HEK293T (cell line): ENCODE data around the gene TRIM34.

Experiments used
- ARNT ChIP-seq: fragments of 450-650 bp; IDR thresholded peaks from 2 replicates; pipeline ENCODE4 v1.6.1; 2017; ENCODE audit warnings: mild to moderate bottlenecking
- BHLHE40 ChIP-seq: fragments of 450-650 bp; IDR thresholded peaks from 2 replicates; pipeline ENCODE4 v1.6.1; 2016; ENCODE audit warnings: mild to moderate bottlenecking, moderate library complexity, borderline replicate concordance
- FOXA1 ChIP-seq: fragments of 450-650 bp; IDR thresholded peaks from 2 replicates; pipeline ENCODE4 v1.6.1; 2016; ENCODE audit warnings: mild to moderate bottlenecking
- L3MBTL2 ChIP-seq: fragments of 450-650 bp; conservative IDR thresholded peaks from 2 replicates; pipeline ENCODE4 v1.6.1; 2016; ENCODE audit warnings: mild to moderate bottlenecking
- SUZ12 ChIP-seq: fragments of 450-650 bp; IDR thresholded peaks from 2 replicates; pipeline ENCODE4 v1.6.1; 2016; ENCODE audit warnings: mild to moderate bottlenecking

GRCh38 chr11:5611627-5612026 is 13.2 kb upstream of the TRIM34 start:
- no peak for TF ChIP-seq ARNT
- TF ChIP-seq SUZ12, result no peak
- TF ChIP-seq BHLHE40, result no peak
- TF ChIP-seq FOXA1, result no peak
- no peak for TF ChIP-seq L3MBTL2
